GM04503 (cell line): ENCODE measurements around the gene TMEM37.
"Not testable (repeated sequence)": the region's sequence is repeated elsewhere in the genome, so short reads cannot be mapped to it uniquely, and the experiment has no call there.

Source experiments
- DNase-seq: peaks from one replicate; pipeline ENCODE4 v3.0.0-alpha.2; 2012; ENCODE audit warnings: low read depth

Gene TMEM37, protein sequence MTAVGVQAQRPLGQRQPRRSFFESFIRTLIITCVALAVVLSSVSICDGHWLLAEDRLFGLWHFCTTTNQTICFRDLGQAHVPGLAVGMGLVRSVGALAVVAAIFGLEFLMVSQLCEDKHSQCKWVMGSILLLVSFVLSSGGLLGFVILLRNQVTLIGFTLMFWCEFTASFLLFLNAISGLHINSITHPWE

DNA sequence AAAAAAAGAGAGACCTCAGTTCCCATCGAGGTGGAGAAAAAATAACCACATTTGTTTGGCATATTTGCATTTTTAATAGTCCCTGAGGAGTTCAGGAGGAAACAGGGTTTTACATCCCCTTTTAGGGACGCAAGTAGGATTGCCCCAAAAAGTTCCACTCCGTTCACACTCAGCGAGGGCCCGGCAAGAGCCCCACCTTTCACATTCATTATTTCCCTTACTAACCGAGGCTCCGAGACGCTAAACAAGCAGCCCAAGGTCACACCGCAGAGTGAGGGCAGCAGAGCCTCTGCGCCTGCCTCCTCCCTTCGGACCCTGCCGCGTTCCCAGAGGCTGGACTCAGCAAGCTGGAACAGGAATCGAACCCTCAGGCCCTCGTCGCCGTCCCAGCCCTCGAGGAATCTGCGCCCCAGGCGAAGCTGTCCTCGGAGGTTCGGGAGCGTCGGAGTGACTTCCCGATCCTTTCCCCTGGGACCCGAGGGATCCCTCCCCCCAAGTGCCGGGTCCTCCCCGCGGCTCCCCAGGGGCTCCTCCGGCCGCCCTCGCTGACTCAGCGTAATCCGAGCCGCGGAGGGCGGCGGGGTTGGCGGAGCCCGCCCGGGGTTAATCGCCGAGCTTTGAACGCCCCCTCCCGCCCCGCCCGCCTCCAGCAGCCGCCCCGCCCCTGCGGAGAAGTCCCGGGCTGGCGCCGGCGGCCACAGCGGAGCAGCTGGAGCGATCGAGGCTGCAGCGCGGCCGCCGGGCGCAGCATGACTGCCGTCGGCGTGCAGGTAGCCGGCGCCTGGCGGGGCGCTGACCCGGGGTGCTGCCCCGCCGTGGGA is at the start of gene TMEM37:
Gene TMEM37, plus strand, starts transcription at position 700 of the 821 bp plus-strand sequence. Its CDS starts 50 bp downstream, at position 750.
- DNase-seq, result no peak

DNA sequence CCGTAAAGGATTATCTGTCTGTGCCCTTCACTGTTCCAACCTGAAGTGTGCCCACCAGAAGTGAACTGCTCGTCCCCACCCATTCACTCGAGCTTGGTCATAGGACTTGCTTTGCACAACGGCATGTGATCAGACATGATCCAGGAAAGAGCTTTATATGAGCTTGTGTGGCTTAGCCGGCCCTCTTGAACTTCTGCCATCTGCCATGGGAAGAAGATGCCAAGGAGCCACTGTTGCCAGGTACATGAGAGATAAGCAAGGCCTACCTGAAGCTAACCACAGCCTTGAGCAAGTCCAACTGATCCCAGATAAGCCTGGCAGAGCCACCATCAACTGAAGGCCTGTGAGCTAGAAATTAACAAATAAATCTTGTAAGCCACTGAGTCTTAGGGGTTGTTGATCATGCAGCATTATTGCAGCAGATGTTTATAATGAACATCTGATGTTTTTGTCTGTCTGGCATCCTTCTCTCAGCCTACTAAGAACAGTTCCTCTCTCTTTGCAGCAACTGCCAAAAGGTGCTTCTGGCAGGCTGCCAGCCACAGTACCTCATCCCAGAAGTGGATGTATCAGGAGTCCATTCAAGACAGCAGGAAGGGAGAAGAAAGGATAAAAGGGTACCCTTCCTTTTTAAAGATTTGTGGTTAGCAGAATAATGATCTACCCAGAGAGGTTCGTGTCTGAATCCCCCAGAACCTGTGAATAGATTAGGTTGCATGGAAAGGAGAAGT is 48.1 kb upstream of the TMEM37 start:
- DNase-seq, result no peak

DNA sequence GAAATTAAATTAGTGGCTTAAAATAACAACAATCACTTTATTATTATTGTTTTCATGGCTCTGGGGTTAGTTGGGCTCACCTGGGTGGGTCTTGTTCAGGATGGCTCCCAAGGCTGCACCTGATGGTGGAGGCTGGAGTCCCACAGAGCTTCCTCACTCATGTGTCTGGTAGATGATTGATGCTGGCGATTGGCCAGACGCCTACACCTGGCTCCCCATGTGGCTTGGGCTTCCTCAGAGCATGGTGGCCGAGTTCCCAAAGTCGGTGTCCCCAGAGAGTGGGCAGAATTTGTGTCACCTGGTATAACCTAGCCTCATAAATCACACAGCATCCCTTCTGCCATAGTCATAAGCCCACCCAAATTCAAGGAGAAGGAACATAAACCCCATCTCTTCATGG is 46.7 kb upstream of the TMEM37 start:
- no peak for DNase-seq

DNA sequence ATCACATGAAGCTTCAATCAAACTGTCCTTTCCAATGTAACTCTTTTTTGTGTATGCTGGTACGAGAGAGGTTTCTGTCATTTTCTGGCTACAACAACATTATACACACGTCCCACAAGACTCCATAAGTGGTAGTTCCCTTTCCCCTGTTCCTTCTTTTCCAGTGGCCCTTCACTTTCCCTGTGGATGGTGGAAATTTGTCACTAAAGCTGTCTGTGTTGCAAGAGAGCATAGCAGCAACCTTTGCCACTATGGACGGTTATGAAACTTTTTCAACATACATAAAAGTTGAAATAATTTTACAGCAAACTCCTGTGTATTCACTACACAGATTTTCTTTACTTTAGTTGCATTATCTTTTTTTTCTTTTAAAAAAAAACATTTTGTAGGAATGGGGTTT is 46.2 kb upstream of the TMEM37 start:
- DNase-seq, result no peak

DNA sequence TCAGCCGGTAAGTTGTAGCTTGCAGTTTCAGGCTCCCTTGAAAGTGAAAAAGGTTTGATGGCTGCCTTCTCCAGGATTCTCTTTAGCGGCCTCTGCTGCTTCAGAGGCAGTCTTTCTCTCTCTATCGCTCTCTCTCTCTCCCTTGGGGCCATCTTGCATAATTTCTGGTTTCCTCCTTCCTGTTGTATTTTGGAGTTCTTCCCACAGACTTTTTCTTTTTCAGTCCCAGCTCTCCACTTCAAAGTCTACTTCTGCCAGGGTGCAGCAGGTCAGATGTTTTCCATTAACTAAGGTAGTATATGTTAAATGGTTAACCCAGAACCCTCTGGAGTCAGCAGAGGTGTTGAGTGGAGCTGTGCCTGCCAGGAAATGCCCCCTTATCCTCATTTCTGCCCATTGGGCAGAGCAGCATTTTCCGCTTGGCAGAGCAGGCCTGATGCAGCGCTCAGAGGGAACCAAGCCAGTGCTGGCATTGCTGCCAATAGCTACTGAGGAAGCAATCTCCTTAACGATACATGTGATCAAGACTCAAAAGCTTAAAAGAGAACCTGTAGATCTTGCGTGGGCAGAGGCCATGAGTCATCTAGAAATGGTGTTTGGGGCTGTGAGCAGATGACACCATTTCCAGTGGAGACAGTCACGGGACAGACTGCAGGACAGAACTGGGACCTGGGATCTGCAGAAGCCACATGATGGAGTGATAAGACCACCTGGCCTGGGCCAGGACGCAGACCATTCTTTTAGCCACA is 44.1 kb upstream of the TMEM37 start:
- DNase-seq, result peak; percentile 63

DNA sequence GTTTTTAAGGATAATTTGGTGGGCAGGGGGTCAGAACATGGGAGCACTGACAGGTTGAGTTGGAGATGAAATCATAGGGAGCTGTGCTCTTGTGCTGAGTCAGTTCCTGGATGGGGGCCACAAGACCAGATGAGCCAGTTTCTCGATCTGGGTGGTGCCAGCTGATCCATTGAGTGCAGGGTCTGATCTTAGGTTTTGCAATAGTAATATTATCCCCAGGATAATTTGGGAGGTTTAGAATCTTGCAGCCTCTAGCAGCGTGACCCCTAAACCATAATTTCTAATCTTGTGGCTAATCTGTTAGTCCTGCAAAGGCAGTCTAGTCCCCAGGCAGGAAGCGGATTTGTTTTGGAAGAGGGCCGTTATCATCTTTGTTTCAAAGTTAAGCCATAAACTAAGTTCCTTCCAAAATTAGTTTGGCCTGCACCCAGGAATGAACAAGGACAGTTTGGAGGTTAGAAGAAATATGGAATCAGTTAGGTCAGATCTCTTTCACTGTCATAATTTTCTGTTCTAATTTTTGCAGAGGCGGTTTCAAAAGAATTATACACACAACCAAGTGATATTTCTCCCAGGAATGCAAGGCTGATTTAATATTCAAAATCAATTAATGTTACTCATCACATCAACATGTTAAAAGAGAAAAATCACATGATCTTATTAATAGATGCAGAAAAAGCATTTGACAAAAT is 41.9 kb upstream of the TMEM37 start:
- no peak for DNase-seq

DNA sequence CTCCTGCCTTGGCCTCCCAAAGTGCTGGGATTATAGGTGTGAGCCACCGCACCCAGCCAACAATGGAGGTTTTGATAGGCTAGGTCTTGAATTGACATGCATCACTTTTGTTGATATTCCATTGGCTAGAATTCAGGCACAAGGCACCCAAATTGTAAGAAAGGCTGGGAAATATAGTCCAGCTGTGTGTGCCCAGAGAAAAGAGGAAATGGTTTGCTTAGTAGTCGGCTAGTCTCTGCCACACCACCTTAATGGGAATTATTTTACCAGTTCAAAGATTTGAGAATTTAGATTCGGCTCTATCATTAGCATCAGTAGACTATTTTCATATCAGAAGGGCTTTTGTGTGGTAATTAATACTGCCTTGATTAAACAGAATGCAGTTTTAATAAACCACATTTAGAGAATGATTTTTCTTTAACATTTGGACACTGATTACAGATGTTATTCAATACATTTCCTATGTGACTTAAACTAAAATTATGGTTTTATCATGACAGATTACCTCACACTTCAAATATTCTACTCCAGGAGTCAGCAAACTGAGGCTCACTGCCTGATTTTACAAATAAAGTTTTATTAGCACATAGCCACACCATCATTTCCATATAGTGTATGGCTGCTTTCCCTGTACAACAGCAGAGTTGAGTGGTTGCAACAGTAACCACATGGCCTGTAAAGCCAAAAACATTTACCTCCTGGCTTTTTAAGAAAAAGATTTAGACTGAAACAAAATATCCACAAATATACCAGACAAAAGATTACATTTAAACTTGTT is 37.5 kb upstream of the TMEM37 start:
- DNase-seq, result no peak

DNA sequence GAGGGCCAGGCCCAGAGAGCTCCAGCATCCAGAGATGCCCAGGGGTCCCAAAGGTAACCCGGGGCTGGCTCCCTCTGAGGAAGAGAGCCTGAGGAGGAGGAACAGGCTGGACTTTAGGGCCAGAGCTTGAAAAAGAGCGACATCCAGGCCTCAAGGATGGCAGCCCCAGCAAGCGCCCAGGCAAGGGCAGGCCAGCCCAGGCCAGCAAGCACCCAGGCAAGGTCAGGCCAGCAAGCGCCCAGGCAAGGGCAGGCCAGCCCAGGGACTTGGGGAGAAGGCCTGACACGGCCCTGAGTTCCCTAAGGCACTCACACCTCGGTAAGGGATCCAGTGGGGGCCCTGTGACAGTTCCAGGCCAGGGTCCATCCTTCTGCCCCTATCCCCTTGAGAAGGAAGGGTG is 34.5 kb upstream of the TMEM37 start:
- DNase-seq, result no peak

DNA sequence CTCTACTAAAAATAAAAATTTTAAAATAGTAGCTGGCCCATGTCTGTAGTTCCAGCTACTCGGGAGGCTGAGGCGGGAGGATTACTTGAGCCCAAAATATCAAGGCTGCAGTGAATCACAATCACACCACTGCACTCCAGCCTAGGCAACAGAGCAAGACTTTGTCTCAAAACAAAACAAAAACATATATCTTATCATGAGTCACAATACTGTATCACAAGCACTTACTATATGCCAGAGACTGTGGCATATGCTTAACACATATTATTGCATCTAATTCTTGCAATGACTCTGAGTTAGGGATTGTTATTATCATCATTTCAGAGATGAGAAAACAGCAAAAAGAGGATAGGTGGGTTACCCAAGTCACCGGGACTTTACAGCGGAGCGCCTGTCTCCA is 29.5 kb upstream of the TMEM37 start:
- DNase-seq, result no peak

DNA sequence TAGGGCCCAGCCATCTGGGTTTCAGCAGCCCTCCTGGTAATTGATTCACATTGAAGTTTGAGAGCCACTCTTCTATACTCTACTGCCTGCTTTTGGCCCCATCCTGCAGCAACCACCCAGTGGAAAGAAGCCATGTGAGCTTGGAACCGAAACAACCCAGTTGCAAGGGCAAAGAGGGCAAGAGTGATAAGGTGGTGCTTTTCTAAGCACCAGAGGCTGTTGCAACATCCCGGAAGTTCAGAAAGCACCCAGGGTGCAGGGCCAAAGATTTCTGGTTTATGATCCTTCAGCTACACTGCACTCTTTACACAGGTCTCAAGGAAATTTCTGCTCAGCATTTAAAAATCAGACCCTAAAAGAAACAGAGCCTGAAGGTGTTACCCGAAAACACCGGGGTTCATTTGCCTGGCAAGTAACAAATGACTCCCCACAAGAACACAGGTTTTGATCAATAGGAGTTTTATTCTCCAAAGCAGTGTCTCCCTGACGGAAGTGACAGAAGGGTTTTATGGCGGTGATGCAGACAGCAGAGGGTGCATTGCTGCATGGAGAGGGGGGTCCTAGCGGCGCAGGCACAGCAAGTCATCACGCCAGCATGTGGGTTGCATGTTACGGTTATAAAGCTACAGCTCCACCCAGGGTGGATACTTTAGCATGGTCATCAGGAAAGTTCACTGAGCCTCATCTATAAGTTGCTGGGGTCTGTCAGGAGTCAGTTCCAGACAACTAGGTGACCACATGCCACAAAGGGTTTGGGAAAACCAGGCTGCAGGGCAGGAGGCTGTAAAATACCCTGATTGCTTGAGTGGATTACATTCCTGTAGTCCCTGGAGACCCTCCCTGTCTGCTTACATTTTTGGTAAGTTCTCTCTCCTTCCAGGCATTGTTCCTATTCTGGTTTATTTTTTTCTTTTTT is 28.8 kb upstream of the TMEM37 start:
- no peak for DNase-seq

DNA sequence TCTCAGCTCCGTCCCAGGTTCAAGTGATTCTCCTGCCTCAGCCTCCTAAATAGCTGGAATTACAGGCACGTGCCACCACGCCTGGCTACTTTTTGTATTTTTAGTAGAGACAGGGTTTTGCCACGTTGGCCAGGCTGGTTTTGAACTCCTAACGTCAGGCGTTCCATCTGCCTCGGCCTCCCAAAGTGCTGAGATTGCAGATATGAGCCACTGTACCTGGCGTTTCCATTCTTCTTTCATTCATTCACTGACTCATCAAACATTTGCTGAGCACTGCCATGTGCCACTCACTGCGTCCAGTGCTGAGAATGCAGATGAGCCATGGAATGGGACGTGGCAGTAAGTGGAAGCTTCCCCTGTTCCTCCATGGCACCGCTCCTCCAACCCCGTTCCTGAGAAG is 28.0 kb upstream of the TMEM37 start:
- not testable (repeated sequence) for DNase-seq

DNA sequence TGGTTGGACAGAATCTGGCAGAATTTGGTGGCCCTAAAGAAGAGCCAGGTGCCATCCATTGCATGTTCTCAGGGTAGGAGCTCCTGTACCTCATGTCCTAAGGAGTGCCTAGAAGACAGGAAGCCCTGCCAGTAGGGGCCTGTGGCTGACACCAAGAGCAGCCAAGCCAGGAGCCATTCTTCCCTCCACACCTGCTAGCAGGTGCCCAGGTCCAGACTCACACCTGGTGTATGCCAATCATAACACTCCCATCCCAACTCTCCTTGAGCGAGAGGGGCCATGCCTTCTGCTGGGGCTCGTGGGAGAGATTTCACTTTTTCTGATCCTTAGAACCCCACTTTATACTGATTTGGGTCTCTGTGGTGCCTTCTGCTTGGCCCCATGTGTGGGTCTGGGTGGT is 26.5 kb upstream of the TMEM37 start:
- no peak for DNase-seq

DNA sequence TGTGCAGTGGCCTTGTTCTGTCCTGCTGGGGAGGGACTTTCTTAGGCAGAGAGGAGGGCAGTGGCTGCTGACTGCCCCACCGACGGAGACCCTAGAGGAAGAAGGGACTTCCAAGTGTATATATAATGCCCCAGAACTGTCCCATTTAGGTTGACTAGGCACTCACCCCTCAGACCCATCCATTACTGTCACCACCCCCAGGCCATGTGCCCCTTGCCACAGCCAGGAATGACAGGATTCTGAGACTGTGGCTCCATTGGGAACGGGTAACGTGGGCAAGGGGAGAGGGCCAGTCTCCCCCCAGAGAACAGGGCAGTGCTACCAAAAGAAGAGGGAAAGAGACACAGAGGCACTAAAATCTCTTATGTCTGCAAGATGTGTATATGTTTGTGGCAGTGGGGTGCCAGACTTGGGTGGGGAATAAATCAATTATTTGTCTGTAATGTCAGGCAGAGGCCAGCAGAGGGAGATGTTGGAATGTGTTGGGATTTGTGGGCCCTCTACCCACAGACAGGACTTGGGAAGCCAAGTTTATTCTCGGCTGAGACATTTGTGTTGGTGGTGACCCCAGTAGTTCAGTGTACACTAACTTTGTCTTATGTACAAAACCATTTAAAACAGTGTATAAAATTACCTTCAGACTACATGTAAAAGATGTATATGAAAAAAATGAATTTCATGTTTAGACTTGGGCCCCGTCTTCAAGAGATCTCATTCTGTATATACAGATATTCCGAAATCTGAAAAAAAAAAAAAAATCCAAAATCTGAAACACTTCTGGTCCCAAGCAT is 24.0 kb upstream of the TMEM37 start:
- DNase-seq, result no peak

DNA sequence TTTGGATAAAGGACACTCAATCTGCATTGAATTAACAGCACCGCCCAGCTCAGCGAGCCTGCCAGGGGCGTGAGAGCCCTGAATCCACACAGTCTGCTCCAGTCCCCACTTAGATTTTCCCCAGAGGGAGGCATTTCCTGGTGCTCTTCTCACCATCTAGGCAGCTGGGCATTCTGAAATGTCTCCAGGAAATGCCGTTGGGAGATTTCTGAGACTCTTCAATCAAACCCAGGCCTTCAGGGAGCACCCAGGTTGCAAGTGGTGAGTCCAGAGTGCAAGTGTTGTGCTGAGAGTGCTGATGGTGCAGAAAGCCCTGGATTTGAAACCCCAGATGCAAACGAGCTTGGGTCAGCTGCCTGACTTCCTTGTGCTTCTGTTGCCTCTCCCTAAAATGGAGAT is 23.4 kb upstream of the TMEM37 start:
- DNase-seq, result no peak

DNA sequence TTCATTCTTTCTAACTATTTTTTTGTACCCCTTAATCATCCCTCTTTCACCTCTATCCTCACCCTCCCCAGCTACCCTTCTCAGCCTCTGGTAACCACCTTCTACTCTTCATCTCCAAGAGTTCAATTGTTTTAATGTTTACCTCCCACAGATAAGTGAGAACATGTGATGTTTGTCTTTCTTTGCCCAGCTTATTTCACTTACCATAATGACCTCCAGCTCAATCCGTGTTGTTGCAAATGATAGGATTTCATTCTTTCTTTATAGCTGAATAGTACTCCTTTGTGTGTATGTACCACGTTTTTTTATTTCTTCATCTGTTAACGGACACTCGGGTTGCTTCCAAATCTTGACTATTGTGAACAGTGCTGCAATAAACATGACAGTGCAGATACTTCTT is 22.1 kb upstream of the TMEM37 start:
- no peak for DNase-seq

DNA sequence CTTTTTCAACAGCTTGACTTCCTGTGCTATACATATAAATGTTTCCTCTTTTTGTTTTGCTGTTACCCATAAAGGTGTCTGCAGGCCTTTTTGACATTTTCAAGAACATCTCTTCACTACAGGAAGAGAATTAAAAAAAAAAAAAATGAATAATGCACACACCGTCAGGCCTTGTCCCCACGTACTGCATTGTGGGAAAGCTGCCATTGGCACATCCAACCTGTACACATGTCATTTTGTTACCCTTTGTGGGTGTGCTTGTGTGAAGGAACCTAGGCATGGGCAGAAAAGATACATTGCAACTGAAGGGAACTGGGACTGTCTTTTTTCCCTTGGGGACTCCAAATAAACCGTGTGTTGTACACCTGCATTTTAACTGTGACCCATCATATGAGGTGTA is 16.8 kb upstream of the TMEM37 start:
- DNase-seq, result no peak

DNA sequence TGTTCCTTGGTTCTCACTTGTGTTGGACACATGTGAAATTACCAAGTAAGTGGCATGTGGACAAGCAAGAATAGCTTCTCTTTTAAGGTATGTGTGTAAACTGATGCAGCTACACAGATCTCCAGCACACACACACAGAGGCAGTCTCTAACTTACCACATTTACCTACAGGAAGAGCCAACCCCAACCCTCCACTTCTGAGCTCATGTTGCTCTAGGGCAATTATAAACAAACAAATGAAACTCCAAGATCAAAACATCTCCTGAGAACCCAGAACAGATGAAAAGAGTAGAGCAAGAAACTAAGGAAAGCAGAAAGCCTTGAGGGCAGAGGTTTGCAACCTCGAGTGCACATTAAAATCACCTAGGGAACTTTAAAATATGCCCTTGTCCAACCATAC is 16.0 kb upstream of the TMEM37 start:
- DNase-seq, result no peak

DNA sequence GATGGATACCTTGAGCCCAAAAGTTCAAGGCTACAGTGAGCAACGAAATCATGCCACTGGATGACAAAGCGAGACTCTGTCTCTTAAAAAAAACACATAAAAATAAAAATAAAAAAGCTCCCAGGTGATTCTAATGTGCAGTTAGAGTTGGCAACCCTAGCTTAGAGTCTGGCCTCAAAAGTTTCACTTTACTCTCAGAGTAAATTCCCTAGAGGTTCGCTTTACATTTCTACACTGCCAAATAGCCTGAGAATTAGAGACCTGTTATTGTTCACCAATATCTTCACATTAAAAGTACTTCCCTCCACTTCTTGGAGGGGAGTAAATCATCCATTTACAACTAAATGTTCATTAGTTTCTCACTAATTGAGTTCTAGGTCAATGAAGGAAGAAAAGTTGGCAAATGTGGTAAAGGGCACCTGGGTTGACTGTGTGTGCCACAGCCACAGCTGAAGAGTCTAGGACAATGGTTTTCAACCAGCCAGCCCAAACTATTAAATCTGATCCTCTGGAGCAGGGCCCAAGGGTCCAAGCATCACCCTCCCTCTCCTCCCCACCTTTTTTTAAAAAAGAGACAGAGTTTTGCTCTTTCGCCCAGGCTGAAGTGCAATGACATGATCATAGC is 15.2 kb upstream of the TMEM37 start:
- DNase-seq, result no peak

DNA sequence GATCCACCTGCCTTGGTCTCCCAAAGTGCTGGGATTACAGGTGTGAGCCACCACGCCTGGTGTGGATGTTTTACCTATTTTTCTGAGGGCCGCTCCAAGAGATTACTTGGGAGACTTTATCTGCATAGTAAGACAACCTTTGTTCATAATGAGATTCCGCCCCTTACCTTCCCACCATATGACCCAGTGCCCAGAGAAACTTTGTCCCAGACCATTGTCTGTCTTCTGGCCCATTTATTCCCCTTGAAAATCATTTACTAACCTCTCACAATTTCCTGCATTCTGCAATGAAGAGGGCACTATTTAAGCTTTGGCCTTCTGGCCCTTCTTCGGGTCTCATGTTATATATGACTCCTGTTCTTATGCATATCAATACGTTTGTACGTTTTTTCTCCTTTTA is 13.7 kb upstream of the TMEM37 start:
- no peak for DNase-seq
